EH (cell line): ENCODE results near the gene SFT2D2.

Experiments used
- DNase-seq: peaks from one replicate; pipeline ENCODE4 v3.0.0-alpha.2; 2015; ENCODE audit warnings: low read depth

Gene SFT2D2

DNA sequence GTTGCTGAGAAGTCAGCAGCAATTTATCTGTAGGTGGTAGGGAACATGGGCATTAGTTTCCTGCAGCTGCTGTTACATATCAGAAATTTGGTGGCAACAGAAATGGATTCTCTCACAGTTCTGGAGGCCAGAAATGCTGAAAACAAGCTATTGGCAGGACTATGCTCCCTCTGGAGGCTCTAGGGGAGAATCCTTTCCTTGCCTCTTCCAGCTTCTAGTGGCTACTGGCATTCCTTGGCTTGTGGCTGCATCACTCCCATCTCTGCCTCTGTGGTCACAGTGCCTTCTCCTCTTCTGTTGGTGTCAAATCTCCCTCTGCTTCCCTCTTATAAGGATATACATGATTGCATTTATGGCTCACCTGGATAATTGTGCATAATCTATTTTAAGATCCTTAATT is 2.5 kb upstream of the SFT2D2 start:
- DNase-seq: no peak

DNA sequence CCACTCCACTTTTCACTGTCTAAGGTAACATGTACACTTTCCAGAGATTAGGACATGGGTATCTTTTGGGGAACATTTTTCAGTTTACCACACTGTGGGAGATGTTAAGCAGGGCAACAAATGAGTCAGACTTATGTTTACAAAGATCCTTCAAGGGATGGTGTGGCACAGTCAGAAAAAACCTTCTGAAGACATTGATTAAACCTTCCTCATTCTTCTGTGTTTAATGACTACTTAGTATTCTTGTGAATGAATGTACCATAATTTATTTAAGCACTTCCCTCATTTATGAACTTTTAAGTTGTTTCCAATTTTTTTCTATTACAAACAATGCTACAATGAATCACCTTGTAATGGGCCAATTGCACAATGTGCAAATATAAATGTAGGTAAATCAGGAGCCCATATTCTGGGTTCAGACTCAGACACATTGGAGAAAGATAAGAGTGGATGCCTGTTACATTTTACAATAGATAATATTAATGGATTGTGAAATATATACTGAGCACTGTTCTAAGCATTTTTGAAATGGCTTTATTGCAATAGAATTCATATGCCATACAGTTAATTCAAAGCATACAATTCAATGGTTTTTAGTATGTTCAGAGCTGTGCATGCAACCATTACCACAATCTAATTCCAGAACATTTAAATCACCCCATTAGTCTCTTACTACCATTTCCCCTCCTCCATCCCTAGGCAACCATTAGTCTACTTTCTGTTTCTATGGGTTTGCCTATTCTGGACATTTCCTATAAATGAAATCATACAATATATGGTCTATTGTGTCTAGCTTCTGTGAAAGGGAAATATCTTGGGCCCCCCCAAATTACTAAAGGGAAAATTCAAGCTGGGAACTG is 1.9 kb upstream of the SFT2D2 start:
- DNase-seq: peak; percentile 40

DNA sequence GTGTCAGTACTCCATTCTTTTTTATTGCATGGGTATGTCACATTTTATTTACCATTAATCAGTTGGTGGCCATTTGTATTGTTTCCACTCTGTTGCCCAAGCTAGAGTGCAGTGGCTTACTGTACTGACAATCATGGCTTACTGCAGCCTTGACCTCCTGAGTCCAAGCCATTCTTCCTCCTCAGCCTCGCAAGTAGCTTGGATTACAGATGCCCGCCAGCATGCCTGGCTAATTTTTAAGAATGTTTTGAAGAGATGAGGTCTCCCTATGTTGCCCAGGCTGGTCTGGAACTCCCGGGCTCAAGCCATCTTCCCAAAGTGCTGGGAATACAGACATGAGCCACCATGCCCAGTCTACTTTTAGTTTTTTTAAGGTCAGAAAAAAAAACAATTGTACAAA is 813 bp upstream of the SFT2D2 start:
- DNase-seq: no peak

DNA sequence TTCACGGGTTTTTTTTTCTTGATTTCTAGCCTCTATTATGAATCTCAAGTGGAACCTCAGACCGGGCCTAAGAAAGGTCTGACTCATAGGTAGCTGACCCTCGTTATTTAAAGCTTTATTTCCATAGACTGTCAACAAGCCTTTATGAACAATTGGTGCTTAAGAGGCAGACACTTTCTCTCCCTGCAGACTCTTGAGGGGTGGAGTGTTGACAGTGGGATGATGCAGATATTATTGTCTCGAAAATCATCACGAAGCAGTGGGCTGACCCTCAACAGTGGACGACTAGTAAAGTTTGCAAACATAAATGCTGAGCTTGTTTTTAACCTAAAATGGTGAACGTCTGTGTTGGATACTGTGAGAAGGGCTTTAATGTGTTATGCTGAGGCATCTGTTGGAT is 1.8 kb downstream of the SFT2D2 start:
- DNase-seq: peak; percentile 30

DNA sequence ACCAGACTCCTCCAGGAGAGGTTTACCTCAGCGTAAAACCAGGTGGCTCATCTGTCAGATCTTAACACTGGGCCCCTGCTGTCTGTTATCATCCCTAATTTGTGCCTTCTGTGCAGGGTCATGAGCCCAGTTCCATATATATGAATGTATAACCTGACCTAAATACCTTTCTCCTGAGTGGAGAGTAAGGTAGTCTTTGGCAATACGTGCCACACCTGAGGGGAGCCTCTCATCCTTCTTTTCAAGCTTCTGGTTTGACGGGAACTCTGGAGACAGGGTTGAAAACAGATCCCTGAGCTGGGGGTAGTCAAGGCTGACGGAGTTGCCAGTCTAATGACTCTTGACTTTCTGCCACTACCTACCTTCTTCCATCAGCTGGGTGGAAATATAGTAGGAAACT is 4.1 kb downstream of the SFT2D2 start:
- no peak for DNase-seq

DNA sequence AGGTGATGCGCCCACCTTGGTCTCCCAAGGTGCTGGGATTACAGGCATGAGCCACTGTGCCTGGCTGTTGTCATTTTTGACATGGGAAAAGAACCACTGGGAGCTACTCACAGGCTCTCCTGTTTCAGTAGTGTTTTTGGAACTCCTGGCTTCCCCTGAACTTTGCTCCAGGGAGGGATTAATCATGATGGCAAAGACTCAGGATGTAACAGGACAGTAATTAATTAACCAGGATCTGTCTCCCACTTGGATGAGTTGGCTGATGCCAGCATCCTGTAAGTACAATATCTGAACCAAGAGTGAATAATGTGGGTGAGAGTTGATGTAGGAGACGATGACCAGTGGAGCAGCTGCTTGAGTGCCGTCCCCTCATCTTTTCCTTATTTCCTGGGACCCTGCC is 4.9 kb downstream of the SFT2D2 start:
- DNase-seq: no peak

DNA sequence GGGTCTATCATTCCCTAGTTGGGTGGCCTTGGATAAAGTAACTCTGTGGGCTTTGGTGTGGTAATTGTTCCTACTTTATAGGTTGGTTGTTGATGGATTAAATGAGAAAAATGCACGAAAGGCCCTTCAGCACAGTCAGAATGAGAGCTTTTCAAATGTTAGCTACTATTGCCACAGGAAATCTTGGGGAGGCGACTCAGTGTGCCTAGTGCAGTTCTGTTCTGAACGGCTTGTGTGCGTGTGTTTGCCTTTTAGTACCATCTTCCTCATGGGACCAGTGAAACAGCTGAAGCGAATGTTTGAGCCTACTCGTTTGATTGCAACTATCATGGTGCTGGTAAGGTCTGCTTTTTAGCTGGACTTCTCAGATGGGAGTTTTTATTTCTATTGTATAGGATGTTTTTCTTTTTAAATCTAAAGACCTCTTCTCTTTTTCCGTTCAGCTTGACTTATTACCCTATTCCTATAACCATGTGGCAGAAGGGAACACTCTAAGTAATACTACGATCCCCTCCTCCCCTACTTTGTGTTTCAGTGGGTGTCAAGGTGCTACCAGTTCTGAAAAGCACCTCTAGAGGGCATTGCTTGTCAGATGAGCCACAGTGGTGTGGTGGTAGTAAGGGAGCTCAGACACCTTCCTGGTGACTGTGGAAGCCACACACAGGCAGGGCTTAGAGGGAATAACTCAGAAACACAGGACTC is 9.2 kb downstream of the SFT2D2 start:
- peak; percentile 69 for DNase-seq

DNA sequence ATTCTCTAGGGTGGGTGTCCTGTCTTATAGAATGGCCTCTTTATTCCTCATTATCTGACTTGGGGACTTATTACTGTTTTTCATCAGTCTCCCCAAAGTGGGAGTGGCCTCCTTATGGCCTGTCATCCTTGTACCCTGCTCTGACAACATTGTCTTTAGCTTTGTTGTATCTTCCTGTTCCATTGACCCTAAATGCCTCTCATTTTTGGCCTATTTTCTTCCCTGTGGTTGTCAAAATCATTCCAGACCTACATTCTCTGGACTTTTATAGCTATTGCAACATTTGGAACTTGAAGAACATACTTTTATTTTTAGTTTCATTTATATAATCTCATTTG is 9.7 kb downstream of the SFT2D2 start:
- DNase-seq: peak; percentile 66

DNA sequence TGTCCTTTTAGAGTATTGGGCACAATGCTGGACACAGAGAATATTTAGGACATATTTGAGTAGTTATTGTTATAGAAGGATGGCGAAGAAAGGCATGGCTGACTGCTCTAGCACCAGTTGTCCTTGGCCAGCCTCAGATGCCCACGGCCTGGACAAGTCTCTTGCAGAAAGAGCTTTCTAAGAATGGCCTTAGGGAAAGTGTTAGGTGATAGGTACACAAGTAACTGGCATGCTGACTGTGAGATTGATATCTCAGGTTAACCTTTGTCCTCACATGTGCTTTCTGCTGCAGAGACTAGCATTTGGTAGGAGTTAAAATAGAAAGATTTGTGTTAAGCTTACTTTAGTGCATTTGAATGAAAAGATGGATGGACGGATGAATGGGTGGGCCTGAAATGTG is 10.1 kb downstream of the SFT2D2 start:
- no peak for DNase-seq

DNA sequence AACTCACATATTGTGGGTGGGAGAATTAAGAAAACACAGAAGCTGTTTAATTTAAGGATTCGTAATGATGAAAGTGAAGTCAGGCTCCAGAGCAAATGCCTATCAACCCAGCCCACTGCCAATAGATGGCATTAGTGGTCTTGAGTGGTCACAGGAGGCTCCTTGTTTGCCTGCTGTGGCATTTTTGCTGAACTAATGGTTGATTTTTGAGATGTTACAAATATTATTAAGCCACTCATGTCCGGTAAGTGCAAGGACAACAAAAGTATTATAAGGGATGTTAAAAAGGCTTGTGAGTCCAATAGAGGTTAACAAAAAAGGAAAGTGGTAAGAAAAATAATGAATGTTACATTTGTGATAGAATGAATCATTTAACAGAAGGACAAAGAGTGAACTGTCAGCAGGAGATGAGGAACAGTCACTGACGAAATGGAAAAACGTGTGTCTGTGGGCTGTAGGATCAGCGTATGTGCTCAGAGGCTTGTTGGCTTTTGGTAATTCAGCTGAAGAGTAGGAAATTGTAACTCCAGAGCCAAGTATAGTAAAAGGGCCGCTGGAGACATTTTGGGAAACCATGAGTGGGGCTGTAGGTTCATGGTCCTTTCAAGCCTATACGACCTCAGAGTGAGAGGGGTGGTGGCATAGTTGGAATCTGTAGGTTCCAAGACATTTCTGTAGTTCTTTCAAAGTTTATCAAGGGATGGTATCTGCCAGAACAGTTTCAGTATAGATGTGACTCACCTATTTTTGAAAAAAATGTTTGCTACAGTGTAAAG is 11.2 kb downstream of the SFT2D2 start:
- DNase-seq: no peak

DNA sequence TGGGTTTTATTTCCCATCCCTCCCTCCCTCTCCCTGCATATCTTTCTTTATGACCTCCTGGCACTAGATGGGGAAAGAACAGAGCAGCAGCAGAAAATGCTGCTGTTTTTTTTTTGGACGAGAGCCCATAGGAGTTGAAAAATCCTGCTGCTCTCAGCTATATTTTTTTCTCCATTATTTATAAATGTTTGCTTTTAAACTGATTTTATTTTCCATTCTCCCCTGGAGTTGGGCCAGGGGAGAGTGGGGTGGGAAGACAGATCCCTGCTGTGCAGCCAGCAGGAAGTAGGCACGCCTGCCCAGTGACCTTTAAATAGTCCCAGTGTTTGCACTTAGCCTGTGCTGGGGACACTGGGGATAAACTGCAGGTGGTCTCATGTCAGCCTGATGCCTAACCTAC is 17.4 kb downstream of the SFT2D2 start:
- peak; percentile 37 for DNase-seq

DNA sequence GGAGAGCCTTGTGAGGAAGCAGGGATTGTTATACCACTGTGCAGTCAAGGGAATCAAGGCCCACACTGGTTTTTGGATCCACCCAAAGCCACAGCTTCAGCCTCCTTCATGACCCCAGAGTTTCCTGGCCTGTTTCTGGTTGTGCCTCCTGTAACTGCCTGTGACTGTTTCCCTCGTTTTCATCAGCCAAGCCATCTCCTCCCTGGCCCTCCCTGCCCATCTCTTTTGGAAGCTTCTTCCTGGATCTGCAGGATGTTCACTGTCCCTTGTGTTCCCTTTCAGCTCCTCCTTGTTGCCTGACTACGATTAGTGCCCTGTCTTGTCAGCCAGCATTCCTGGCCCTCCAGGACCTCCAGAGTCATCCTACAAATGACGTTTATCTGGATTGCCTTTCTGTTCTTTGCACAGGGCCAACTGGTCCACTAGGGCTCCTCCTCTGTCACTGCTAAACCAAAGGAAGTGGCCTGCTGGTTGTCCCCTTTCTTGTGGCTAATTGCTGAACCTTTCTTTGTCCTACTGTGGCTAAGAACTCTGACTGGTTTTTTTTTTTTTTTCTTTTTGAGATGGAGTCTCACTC is 17.9 kb downstream of the SFT2D2 start:
- DNase-seq: peak; percentile 27

DNA sequence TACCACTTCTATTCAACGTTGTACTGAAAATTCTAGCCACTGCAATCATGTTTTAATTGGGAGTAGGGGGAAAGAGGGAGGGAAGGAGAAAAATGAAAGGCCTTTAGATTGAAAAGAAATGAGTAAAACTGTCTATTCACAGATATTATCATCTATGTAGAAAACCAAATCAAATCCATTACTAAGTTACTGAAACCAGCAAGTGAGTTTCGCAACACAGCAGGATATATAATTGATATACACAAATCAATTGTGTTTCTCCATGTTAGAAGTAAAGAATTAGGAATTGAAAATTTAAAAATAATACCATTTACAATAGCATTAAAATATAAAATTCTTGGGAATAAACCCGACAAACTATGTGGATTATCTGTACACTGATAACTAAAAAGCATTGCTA is 19.2 kb downstream of the SFT2D2 start:
- no peak for DNase-seq

DNA sequence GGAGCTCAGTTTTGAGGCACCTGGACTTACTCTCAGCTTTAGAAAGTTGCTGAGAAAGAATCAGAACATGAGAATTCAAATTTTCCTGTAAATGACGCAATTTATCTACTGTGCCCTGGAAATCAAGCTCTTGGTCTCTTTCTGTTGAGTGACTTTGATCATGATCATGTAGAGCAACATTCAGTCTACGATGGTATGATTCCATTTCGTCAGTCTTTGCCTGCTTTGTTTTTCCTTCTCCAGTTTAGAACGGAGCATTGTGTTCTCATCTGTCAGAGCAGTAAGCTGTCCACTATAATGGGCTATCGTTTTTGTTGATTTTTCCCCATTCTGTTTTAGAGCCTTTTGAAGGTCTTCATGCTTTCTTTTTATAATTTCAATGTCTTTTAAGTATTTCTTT is 20.7 kb downstream of the SFT2D2 start:
- no peak for DNase-seq

DNA sequence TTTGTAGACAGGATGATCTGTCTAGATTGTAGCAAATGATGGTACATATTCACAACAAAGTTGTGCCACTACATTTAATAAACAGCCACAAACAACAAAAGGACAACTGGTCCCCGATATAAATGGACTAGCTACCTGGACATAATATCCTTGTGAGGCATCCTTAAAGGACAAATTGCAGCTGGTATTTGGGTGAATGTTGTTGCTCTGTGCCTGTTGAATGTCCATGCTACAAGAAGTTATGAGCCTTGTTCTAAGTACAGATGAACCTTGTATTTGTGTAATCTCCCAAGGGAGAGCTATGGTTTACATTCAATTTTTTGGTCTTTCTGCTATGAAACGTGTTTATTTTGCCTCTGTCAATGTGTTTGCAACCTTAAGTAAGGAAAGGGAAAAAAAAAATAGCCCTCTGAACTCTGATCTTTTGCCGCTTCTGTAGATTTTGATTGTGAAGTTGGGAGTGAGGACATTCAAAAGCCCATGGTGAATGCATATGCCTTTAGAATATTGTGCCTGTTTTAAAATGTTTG is 26.5 kb downstream of the SFT2D2 start:
- DNase-seq: no peak

DNA sequence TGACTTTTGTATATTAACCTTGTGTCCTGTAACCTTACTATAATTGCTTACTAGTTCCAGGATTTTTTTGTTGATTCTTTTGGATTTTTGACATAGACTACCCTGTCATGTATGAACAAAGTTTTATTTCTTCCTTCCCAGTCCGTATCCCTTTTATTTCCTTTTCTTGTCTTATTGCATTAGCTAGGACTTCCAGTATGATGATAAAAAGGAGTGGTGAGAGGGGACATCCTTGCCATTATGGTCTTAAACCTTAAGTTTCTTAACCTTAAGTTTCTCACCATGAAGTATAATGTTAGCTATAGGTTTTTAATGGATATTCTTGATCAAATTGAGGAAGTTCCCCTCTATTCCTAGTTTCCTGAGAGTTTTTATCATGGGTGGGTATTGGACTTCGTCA is 30.4 kb downstream of the SFT2D2 start:
- no peak for DNase-seq

DNA sequence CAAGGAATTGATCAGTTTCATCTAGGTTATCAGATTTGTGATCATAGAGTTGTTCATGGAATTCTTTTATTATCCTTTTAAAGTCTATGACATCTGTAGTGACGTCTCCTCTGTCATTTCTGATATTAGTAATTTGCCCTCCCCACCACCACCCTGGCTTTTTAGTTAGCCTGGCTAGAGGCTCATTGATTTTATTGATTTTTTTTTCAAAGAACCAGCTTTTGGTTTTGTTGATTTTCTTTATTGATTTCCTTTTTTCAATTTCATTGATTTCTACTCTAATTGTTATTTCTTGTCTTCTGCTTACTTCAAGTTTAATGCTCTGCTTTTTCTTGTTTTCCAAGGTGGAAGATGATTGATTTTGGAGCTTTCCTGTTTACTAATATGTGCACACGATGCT is 31.6 kb downstream of the SFT2D2 start:
- DNase-seq: no peak

DNA sequence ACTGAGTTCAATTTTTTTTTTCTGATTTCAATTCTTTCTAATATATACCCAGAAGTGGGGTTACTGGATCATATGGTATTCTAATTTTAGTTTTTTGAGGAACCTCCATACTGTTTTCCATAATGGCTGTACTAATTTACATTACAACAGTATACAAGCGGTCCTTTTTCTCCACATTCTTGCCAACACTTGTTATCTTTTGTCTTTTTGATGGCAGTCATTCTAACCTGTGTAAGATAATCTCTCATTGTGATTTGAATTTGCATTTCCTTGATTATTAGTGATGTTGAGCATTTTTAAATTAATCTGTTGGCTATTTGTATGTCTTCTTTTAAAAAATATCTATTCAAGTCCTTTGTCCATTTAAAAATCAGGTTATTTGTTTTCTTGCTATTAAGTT is 33.8 kb downstream of the SFT2D2 start:
- DNase-seq: no peak

DNA sequence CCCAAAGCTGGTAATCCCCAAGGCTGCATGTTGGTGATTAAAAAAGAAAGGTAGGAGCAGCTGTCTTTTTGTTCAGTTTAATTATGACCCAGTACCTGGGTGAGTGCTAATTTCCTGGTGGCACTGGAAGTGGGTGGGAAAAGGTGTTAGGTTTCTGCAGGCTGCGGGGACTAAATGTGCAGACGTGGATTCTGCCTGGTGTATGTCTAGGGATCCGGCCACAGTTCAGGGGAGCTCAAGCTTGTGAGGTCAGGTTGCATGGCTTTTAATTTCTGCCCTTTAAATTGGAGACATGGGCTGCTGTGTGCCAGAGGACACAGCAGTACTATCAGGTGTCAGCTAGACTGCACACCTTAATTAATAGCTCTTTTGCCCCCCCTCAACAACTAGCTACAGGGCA is 34.6 kb downstream of the SFT2D2 start:
- no peak for DNase-seq

DNA sequence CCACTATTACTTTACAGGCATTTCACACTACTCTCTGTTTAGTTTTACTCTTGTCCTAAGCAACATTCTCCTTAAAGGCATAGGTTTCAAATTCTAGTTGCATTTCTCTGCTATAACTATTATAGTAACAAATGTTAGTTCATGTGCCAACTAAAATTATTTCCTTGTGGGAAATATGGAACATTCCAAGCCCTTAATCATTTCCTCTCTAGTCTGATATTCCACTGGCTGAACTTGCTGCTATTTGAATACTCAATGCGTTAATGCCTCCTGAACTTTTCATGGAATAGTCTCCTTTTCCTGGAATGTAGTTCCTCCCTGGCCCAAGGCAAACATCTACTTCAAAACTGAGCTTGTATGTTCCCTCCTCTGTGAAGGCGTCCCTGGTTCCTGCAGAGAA is 35.6 kb downstream of the SFT2D2 start:
- DNase-seq: peak; percentile 91

DNA sequence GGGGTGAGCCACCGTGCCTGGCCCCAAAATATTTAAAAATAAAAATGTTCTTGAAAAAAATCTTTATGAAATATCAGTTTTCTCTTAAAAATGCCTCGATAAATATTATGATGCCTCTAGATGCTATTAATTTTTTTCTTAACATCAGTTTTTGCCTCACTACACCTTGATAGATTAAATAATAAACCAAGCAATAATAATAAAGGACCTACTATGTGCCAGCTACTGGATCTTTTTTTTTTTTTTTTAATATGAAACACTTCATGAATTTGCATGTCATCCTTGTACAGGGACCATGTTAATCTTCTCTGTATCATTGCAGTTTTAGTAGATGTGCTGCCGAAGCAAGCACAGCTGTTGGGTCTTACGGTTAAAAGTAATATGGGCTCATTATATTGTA is 37.3 kb downstream of the SFT2D2 start:
- no peak for DNase-seq

DNA sequence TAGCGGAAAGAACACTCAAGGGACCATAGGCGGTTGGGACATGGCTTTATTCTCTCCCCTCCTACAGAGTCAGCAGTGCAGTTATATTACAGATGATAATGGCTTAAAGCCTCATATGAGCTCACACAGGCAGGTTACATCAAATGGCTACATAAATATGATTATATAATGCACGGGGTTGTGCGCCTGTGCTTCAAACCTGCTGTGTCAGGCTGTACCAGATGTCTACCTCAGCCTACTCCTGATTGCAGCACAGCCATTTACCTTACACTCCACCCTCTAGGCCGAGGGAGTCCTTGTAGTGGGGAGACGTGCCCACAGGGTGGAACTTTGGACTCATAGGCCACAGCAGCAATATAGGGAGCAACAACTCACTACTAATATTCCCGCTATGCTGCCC is 38.5 kb downstream of the SFT2D2 start:
- no peak for DNase-seq
